ENCODE data around the gene GRWD1. TPM values are rescaled to one million over a fixed set of nuclear protein-coding genes. Genes with fewer than 3 reads are reported as not detected.

The GRWD1 gene
- total and polyA plus RNA-seq, 2 of the 4 experiments (the other 2 are of a cell fraction) = 22.0 to 22.5 TPM

DNA sequence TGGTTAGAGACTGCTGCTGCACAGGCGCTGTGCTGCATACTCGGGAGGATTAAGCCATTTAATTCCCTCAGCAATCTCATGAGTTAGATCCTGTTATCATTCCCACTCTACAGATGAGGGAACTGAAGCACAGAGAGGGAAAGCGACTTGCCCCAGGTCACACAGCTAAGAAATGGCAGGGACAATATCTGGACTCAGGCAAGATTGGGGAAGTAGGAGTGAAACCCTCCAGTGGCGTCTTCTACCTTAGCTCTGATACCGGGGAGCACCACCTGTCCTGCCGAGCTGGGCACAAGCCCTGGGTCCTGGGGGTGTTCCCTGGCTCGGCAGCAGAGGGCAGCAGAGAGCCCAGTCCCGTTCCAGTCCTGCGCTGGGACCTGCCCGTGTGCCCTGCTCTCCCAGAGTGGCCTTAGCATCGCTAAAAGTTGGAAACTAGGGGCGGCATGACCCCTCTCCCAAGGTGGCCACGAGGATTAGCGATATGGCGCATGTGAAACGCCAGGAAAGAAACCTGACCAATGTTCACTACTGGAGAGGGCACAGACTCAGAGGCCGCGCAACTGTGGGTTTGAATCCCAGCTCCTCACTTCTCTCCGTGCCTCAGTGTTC, 43.9 kb downstream of the GRWD1 start:
- Histone ChIP-seq H3K4me3 (ENCODE audit: insufficient read depth, low read depth, low read length) (no peak overlapping the region), H2BK120ac (ENCODE audit: low read depth, low read length) (no peak overlapping the region), H2AFZ (replicated peaks; ENCODE audit: low read length, poor library complexity) (peak overlapping the region; percentile 39), H3K56ac (ENCODE audit: extremely low read depth, insufficient read depth, low read length) (no peak overlapping the region), H3K9ac (ENCODE audit: low read depth, low read length) (no peak overlapping the region), H4K91ac (ENCODE audit: insufficient read depth, low read depth, low read length) (no peak overlapping the region), H2BK5ac (ENCODE audit: low read depth, low read length, poor library complexity, severe bottlenecking) (no peak overlapping the region), H3K4me2 (ENCODE audit: low read depth, low read length) (no peak overlapping the region), H3K4ac (ENCODE audit: low read depth, low read length) (no peak overlapping the region), H2BK15ac (ENCODE audit: low read depth, low read length) (no peak overlapping the region), H3K9me3 (ENCODE audit: control insufficient read depth, insufficient read depth, low read length) (no peaks in the 10 kb centered on the region), H2AK5ac (ENCODE audit: low read depth, low read length) (0 out of 2 replicates have a peak overlapping the region, but pooled peaks have one; percentile 29), H4K5ac (ENCODE audit: low read depth, low read length) (no peak overlapping the region), H3K18ac (ENCODE audit: low read depth, low read length) (no peak overlapping the region), H3K27ac (ENCODE audit: insufficient read depth, low read length) (no peak overlapping the region), H3K23ac (ENCODE audit: low read depth, low read length) (no peak overlapping the region), H3K79me1 (ENCODE audit: low read depth in 1 of 2, low read length in 2 of 2) (peaks cover 0 to 11% of the 10 kb centered on the region in 2 experiments; a peak in 1 of 4 replicates), H3K9me1 (ENCODE audit: insufficient read depth, low read length) (peaks cover 14% of the 10 kb centered on the region), H2BK20ac (ENCODE audit: low read depth, low read length) (no peak overlapping the region), H3K36me3 (ENCODE audit: control insufficient read depth, insufficient read depth, low read length) (no peaks in the 10 kb centered on the region), H2AK9ac (replicated peaks; ENCODE audit: low read depth, low read length, poor library complexity) (peak overlapping the region; percentile 91), H4K20me1 (ENCODE audit: insufficient read depth, low read length) (no peaks in the 10 kb centered on the region), H3K4me1 (ENCODE audit: control insufficient read depth, insufficient read depth, low read length) (peaks cover 12% of the 10 kb centered on the region), H3K27me3 (ENCODE audit: control insufficient read depth, insufficient read depth, low read length) (no peaks in the 10 kb centered on the region; the same call in 1 of the 2 replicates), H3K14ac (replicated peaks; ENCODE audit: low read depth, low read length) (no peak overlapping the region), H4K8ac (ENCODE audit: low read depth in 2 of 2, low read length in 2 of 2) (no peak overlapping the region; a peak in 1 of 4 replicates)
- DNase-seq = peak; percentile 39
- in situ Hi-C loops (cut with MboI; ENCODE audit: low sequenced_read_pairs) = no loop called here
- WGBS, 2 experiments (ENCODE audit: extremely low coverage in 2 of 2, insufficient read length in 1 of 2) = 6% methylated on average over 11 of the region's 19 CpGs; no CpG with 5 or more reads in 1 of the 2 experiments
- intact Hi-C loops (cut with micrococcal nuclease) = loop anchor here (1.0 kb wide), 1 partner anchor 95 kb away; no protein-coding TSS in a partner anchor
- dilution Hi-C loops (cut with HindIII; ENCODE audit: low sequenced_read_pairs, unreplicated experiment) = no loop called here
- CTCF ChIA-PET = interaction anchor here (0.8 to 4.4 kb wide), 10 partner anchors 9 to 127 kb away, joined by 3 to 35 read pairs (median 4); no protein-coding TSS in a partner anchor
- POLR2A ChIA-PET (ENCODE audit: unreplicated experiment) = interaction anchor here (0.6 kb wide), 1 partner anchor 155 kb away, joined by 5 read pairs; no protein-coding TSS in a partner anchor
- no TSS peak for BruUV-seq (replicated peaks)
- ATAC-seq (ENCODE audit: low read depth) = peak; percentile 18; the same call in 1 of the 2 replicates
- TF ChIP-seq, protein P1, sequence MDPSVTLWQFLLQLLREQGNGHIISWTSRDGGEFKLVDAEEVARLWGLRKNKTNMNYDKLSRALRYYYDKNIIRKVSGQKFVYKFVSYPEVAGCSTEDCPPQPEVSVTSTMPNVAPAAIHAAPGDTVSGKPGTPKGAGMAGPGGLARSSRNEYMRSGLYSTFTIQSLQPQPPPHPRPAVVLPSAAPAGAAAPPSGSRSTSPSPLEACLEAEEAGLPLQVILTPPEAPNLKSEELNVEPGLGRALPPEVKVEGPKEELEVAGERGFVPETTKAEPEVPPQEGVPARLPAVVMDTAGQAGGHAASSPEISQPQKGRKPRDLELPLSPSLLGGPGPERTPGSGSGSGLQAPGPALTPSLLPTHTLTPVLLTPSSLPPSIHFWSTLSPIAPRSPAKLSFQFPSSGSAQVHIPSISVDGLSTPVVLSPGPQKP (IDR thresholded peaks at IDR 0.05; ENCODE audit: borderline replicate concordance, low read depth, low read length) = no peak
- no peak for TF ChIP-seq FOS (IDR thresholded peaks at IDR 0.05; ENCODE audit: low read depth, low read length)
- TF ChIP-seq RAD21 (IDR thresholded peaks at IDR 0.05; ENCODE audit: low read length) = peak; percentile 66
- TF ChIP-seq POLR2A (IDR thresholded peaks at IDR 0.05; ENCODE audit: low read depth, low read length) = no peak
- TF ChIP-seq, protein P2, sequence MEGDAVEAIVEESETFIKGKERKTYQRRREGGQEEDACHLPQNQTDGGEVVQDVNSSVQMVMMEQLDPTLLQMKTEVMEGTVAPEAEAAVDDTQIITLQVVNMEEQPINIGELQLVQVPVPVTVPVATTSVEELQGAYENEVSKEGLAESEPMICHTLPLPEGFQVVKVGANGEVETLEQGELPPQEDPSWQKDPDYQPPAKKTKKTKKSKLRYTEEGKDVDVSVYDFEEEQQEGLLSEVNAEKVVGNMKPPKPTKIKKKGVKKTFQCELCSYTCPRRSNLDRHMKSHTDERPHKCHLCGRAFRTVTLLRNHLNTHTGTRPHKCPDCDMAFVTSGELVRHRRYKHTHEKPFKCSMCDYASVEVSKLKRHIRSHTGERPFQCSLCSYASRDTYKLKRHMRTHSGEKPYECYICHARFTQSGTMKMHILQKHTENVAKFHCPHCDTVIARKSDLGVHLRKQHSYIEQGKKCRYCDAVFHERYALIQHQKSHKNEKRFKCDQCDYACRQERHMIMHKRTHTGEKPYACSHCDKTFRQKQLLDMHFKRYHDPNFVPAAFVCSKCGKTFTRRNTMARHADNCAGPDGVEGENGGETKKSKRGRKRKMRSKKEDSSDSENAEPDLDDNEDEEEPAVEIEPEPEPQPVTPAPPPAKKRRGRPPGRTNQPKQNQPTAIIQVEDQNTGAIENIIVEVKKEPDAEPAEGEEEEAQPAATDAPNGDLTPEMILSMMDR (conservative IDR thresholded peaks at IDR 0.05; ENCODE audit: low read depth, low read length) = peak; percentile 78
- TF ChIP-seq MAZ (IDR thresholded peaks at IDR 0.05; ENCODE audit: borderline replicate concordance, low read depth, low read length) = no peak
- TF ChIP-seq CEBPB (IDR thresholded peaks at IDR 0.05; ENCODE audit: low read depth, low read length) = no peak
- TF ChIP-seq MAFK (IDR thresholded peaks at IDR 0.05; ENCODE audit: low read depth, low read length) = no peak
- TF ChIP-seq BHLHE40 (IDR thresholded peaks at IDR 0.05; ENCODE audit: low read depth, low read length) = peak; percentile 10; the same call in 1 of the 2 replicates
- TF ChIP-seq RCOR1 (IDR thresholded peaks at IDR 0.05; ENCODE audit: insufficient replicate concordance, low read length) = no peak
- no peak for TF ChIP-seq MXI1 (IDR thresholded peaks at IDR 0.05; ENCODE audit: borderline replicate concordance, low read depth, low read length)
- TF ChIP-seq CHD1 (IDR thresholded peaks at IDR 0.05; ENCODE audit: low read depth, low read length) = no peak
- TF ChIP-seq SMC3 (IDR thresholded peaks at IDR 0.05; ENCODE audit: low read depth, low read length) = peak; percentile 59
- TF ChIP-seq RFX5 (IDR thresholded peaks at IDR 0.05; ENCODE audit: low read depth, low read length) = no peak
- no peak for TF ChIP-seq NFE2L2 (IDR thresholded peaks at IDR 0.05; ENCODE audit: low read depth, low read length)
